NCI-H1694 (cell line): ENCODE data around the gene CALCOCO1.

Experiments used
- DNase-seq: peaks from one replicate; lab custom pipeline; 2025; lab: John Stamatoyannopoulos, UW

Gene CALCOCO1

GRCh38 chr12:53752192-53752601, 24.9 kb upstream of the CALCOCO1 start:
- no peak for DNase-seq

DNA sequence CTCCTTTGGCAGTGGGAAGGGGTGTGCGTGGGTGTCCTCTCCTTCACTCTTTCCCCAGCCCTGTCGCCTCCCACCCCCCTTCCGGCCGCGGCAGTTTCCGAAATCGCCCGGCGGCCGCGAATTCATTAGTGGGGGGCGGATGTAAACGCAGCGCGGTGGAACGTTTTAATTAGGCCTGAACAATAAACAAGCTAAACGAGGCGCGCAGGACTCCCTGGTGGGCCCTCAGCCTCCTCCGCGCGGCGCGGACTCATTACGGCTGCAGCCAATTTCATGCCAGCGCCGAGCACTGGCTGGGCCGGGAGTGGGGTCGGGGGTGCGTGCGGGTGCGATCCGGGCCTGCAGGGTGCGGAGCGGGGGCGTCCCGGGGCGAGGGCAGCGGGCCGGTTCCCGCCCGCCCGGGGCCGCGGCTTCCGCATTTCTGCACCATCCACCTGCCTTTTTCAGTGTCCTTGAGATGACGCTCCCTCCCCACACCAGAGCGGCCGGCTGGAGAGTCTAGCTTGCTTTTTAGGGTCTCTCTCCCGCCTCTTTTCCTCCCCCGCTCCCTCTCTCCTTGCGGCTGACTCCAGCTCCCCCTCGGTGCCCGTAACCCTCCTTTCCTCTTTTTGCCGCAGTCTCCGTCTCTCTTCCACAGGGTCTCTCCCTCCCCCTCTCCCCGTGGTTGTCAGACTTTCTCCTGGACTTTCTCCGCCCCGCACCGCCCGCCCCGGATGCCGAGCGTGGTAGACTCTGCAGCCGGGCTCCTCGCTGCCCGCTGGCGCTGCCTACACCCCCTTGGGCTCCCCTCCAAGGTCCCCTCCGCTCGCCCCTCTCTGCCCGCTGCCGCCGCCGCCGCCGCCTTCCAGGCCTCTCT, 24.3 kb upstream of the CALCOCO1 start, which contains the start of gene CISTR:
Gene CISTR (minus strand): TSS at position 644 of the 856 bp plus-strand sequence.
- DNase-seq: peak; percentile 35

DNA sequence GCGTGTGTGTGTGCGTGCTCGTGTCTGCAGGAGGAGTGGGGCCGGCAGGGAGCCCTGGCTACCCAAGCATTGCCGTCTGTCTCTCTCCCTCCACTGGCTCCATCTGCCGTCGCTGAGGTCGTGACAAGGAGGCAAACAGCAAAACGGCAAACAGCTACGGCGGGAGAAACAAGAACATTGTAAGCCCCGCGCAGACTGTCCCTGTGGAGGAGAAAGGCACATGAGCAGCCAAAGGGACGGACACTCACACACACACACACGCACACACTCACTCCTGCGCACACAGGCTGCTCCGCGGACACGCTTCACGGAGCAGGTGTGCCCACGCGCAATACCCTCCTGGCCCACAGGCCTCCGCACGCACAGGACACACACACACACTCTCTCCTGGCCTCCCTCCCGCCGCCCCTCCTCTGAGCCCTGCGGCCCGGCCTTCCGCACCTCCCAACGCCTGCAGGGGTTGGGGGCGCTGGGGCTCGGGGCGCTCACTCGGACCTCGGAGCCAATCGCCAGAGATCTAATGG, 23.6 kb upstream of the CALCOCO1 start:
- peak; percentile 50 for DNase-seq

- peak; percentile 49 for DNase-seq
These were observed 22.9 kb upstream of the CALCOCO1 start for GRCh38 chr12:53749986-53750811.

- DNase-seq: no peak
These were observed 21.0 kb upstream of the CALCOCO1 start for GRCh38 chr12:53748072-53748840.

GRCh38 chr12:53747095-53747494, 19.8 kb upstream of the CALCOCO1 start:
- peak; percentile 59 for DNase-seq

- peak; percentile 89 for DNase-seq
These were observed 19.4 kb upstream of the CALCOCO1 start for GRCh38 chr12:53746592-53747092.

DNA sequence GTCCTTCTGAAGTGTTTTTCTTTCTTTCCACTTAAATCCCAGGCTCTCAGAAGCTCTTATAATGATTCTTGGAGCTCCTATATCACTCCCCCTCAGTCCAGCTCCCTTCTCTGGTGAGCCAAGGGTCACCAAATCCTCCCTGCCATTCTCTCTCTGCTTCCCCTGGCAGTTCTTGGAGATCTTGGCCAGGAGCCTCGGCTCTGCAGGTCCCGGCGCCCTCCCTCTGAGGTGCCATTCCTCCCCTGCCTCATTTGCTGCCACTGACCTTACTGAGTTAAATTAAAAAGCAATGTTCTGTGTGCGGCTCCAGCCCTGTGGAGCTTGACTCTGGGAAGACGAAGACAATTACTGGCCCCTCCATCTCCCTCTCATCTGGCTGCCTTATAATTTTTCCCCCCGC, 17.5 kb upstream of the CALCOCO1 start:
- no peak for DNase-seq

DNA sequence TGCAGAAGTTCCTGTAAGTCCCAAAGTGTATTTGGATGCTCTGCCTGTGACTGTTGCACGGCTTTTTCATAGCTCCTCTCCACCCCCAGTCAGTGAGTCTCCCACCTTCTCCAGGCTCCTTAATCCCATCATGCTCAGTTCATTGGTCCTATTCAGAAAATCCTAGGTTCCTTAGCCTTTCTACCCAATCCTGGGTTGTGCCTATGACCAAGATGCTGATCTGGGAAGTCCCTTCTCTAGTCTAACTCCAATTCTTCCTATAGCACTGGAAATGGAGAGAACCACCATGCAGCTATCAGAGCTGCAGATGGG, 16.8 kb upstream of the CALCOCO1 start:
- no peak for DNase-seq

DNA sequence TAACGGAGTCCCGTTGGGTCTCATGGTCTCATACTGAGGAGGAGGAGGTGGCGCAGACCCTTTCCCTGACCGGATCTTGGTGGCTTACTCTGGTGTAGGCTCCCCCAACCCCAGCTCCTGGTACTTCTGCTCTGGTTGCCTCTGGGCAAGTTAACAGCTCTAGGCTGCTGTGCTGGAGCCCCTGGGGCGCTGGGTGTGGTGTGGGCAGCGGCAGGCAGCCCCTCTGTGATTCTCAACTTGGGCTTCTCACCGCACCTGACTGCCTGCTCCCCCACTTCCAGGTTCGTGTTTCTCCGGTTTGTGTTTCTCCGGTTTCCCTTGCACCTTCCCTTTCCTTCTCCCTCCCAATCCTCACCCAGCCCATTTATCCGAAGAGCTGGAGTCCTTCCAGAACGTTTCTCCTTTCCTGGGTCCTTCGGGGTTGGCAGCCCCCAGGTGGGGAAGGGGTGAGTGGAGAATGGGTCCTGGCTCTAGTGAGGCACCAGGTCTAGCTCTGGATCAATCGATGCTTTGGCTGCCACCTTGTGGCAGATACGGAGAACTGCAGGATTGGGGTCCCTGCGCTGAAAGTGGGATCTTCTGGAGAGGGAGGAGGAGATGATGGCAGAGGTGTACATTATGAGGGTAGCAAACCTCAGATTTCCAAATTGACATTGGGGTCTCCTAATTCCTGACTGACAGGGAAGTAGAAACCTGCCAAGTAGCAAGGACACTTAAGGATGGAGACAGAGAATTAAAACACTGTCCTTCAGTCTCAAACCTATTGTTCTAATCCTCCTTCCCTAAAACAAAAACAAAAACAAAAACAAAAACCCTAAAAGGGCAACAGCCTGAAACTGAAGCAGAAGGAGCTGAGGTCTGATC, 16.2 kb upstream of the CALCOCO1 start:
- DNase-seq: peak; percentile 86

DNA sequence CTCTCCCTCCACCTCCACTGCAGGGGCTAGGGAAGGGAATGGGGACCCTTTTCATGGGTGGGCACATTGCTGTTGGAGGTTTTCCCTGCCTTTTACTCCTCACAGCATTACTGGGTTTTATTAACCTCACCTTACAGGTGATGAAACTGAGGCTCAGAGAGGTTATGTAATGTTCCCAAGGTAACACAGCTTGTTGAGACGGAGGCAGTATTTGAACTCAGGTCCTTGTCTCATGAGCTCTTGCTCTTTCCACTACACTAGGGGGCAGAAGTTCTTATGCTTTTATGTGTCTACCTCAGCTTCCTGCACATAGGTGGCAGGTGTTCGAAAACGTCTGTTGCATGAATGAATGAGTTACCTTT, 12.9 kb upstream of the CALCOCO1 start:
- no peak for DNase-seq

- no peak for DNase-seq
These were observed 12.2 kb upstream of the CALCOCO1 start for GRCh38 chr12:53739214-53740129.

DNA sequence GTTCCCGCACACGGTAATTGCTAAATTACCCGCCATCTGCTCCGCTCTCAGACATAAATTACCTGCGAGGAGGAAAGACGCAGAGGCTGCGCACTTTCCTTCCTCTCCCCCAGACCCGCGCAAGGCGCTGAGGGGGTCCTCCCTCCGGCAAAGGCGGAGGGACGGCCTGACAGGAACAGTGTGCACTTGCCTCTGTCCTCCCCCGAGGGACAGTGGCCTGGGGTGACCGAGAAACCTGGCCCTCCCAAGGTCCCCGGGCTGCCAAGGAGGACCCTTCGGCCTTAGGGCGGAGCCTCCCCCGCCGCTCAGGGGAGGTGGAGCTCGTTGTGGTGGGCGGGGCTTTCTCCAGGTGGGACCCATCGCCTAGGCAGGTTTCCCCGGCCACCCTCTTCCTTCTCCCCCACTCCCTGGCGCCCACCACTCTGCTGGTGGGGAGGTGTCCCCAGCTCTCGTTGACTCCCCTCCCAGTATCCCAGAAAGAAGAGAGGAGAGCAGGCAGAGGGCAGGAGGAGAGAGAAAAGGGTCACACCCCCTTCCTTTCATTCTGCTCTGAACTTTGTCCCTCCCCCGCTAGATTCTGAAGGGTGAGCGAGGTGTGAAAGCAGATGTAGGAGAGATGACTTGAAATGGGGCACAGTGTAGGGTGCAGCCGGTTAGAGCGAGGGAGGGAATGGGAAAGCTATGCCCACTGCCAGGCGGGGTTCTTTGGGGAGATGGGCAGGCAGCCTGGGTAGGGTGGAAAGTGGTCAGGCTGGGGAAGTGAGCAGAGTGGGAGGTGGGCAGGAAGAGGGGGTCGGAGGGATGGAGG, 11.4 kb upstream of the CALCOCO1 start:
- no peak for DNase-seq

GRCh38 chr12:53737951-53738405, 10.7 kb upstream of the CALCOCO1 start:
- DNase-seq: no peak

DNA sequence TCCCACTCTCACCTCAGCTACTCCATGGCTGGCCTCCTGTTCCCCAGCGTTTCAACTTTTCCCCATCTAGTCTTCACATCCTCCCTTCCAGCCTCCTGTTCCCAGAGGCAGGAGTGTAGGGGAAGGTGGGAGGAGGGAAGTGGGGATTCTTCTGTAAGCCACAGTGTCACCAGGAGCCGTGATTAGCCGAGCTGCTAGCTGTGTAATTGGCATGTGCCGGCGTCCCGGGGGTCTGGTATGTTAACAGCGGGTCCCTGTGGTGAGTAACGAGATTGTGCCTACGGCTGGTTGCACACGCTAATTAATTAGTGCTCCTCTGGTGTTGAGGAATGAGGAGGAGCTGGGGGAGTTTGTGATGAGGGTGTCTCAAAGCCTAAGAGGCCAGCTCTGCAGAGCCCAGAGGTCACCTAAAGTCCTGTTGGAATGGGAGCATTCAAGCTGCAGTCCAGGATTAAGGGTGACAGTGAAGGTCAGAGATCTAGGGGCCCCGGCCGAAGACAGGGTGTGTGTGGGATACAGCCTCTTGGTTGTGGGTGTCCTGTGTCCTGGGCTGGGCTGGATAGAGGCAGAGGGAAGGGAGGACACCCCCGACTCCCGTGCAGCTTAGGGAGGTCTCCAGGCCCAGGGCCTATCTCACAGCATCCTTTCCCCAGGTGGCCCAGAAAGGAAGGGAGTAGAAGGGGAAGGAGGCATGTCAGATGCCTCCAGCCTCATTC, 10.0 kb upstream of the CALCOCO1 start:
- peak; percentile 60 for DNase-seq

DNA sequence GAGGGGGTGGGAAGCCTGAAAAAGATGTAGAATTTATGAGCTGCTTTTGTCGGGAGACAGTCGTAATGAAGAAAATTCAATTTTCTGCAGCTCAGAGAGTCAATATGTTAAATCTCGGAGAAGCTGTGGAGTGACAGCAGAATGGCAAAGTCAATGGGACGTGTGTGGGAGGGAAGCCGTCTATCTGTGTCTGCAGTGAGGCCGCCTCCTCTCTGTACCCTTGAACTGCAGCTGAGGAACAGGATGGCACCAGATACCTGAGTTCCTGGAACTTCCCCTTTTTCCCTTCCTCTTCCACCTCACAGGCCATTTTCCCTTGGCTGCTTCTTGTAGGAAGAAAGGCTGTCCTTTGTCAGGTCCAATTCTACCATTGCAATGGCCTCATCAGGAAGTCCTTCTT, 9.3 kb upstream of the CALCOCO1 start:
- no peak for DNase-seq

- peak; percentile 18 for DNase-seq
These were observed 8.3 kb upstream of the CALCOCO1 start for GRCh38 chr12:53735556-53735955.

- no peak for DNase-seq
These were observed 7.2 kb upstream of the CALCOCO1 start for GRCh38 chr12:53734425-53734824.
